HFF-Myc (cell line): Measurements from ENCODE around the gene IGF1R.

Experiments
- DNase-seq: peaks from one replicate; pipeline ENCODE4 v3.0.0-alpha.2; 2011; ENCODE audit warnings: low read depth; ENCODE audit errors: extremely low read depth
- H3K4me3 ChIP-seq: replicated peaks from 2 replicates; pipeline ENCODE4 v1.5.1; 2011; ENCODE audit warnings: low read depth, mild to moderate bottlenecking, control low read depth, low read length
- CTCF ChIP-seq: IDR thresholded peaks from 2 replicates; pipeline ENCODE4 v1.5.1; 2012; ENCODE audit warnings: mild to moderate bottlenecking, low read depth, low read length, control low read depth; ENCODE audit errors: missing control alignments

IGF1R gene

GRCh38 chr15:98717942-98718341 is 69.6 kb downstream of the IGF1R start:
- no peak overlapping the region for H3K4me3 ChIP-seq
- TF ChIP-seq CTCF, result no peak
- DNase-seq, result no peak

- TF ChIP-seq CTCF, result no peak
- no peak overlapping the region for H3K4me3 ChIP-seq
- no peak for DNase-seq
Measured at GRCh38 chr15:98718426-98719136, 70.2 kb downstream of the IGF1R start.

- no peak for DNase-seq
- H3K4me3 ChIP-seq, result no peak overlapping the region
- TF ChIP-seq CTCF, result no peak
Measured at GRCh38 chr15:98719137-98719740, 70.9 kb downstream of the IGF1R start.

- no peak for TF ChIP-seq CTCF
- DNase-seq, result no peak
- no peak overlapping the region for H3K4me3 ChIP-seq
Measured at GRCh38 chr15:98720031-98720430, 71.7 kb downstream of the IGF1R start.

- no peak overlapping the region for H3K4me3 ChIP-seq
- DNase-seq, result no peak
- no peak for TF ChIP-seq CTCF
Measured at GRCh38 chr15:98720577-98721565, 72.5 kb downstream of the IGF1R start.

GRCh38 chr15:98722209-98722608 is 73.9 kb downstream of the IGF1R start:
- H3K4me3 ChIP-seq, result no peak overlapping the region
- no peak for TF ChIP-seq CTCF
- no peak for DNase-seq
